ENCODE data around the gene ZNF700. TPM values are rescaled to one million over a fixed set of nuclear protein-coding genes. Genes with fewer than 3 reads are reported as not detected.
A peak's percentile ranks its signal among the peaks of the same experiment; 100 is the strongest.
"Not testable (repeated sequence)": the region's sequence is repeated elsewhere in the genome, so short reads cannot be mapped to it uniquely, and the experiment has no call there.

The ZNF700 gene
- 10 to 100 TPM; 13.4 to 17.1 TPM for total RNA-seq

DNA sequence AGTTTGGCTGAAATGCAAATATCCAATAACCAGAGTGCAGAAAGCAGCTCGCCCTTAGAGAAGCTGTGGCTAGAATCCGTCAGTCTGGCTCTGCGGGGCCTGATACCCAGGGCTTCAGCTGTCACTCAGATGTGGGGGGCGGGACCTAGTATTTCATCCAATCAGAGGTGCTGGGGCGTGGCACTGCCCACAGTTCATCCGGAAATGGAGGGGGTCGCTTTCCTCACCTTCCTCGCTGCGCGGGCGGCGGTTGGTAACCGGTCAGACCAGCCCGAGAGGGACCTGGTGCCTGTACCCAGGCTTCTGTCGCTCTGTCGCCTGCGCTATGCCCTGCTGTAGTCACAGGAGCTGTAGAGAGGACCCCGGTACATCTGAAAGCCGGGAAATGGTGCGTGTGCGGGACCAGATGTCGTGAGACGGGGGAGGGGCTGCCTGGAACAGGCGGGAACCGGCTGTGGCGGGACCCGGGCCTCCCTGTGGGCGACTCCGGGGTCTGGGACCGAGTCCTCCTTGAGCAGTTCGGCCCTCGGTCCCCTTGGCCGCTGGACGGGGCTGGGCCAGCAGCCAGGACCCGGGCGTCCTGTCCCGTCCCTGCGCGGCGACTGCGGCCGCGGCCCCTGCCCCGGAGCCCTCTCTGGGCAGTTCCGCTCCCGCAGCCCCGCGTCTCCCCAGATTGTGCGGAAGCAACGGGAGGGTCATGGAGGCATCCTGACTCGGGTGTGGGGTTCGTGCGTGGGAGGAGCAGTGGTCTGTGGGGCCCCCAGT lies at the start of gene ZNF700:
ZNF700 (plus strand) TSS at position 222 of the 765 bp plus-strand sequence; CDS start at position 326, 104 bp downstream.
- no peaks in the 10 kb centered on the region for H3K9me3 ChIP-seq
- peak within 1 kb of the TSS; percentile 97 for H3K4me3 ChIP-seq
- H3K27me3 ChIP-seq, result no peaks in the 10 kb centered on the region
- peak within 1 kb of the TSS; percentile 94 to 95 for H3K9ac ChIP-seq (ENCODE audit: low read depth in 2 of 2, low read length in 2 of 2)
- intact Hi-C loops (cut with DNase I), result loop anchor here (2.0 to 5.0 kb wide), 2 partner anchors 64 to 217 kb away; partner anchors contain the start of gene ZNF20
- no peaks in the 10 kb centered on the region for H3K4me1 ChIP-seq
- DNase-seq, result peak; percentile 99
- no peak for TF ChIP-seq CTCF (IDR thresholded peaks at IDR 0.05)
- peak within 1 kb of the TSS; percentile 99 for H3K27ac ChIP-seq
- no peaks in the 10 kb centered on the region for H3K36me3 ChIP-seq

DNA sequence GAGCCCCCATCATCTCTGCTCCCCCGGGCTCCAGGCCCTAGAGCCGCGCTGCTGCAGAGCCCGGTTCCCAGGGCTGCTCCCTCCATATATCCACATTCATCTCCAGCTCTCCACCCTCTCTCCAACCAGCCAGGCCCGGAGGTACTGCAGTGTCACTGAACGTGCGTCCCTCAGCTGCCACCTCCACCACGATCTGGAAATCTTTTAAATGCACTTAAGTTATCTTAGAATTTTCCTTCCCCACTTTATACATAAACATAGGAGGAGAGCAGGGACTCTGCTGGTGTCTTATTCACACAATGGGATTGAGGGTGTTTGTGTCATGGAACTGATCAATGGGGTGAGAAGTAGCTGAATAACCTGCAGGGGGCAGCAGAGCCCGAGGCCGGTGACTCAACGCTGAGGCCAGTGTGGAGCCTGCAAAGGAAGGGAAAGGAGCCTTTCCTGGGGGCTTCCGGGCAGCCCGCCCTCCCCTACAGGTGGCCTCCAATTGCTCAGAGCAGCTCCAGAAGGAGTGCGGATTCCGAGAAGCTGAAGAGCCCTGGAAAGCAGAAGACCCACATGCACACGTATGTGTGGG lies 45.1 kb upstream of the ZNF700 start:
- not testable (repeated sequence) for H3K36me3 ChIP-seq; H3K4me1 ChIP-seq; H3K27me3 ChIP-seq; H3K4me3 ChIP-seq; H3K9me3 ChIP-seq; H3K27ac ChIP-seq; H3K9ac ChIP-seq (ENCODE audit: low read depth in 2 of 2, low read length in 2 of 2)
- intact Hi-C loops (cut with DNase I), result loop anchor here (2.0 kb wide), 2 partner anchors 109 to 261 kb away; partner anchors contain the start of gene ZNF20
- TF ChIP-seq CTCF (IDR thresholded peaks at IDR 0.05), result peak; percentile 27
- peak; percentile 48 for DNase-seq

GRCh38 chr19:11880598-11880997 lies 44.3 kb upstream of the ZNF700 start:
- Histone ChIP-seq H3K4me1 (no peaks in the 10 kb centered on the region), H3K27me3 (no peaks in the 10 kb centered on the region), H3K9ac (ENCODE audit: low read depth in 2 of 2, low read length in 2 of 2) (no peak overlapping the region), H3K9me3 (no peaks in the 10 kb centered on the region), H3K36me3 (no peaks in the 10 kb centered on the region), H3K27ac (no peak overlapping the region), H3K4me3 (no peak overlapping the region)
- intact Hi-C loops (cut with DNase I), result loop anchor here (2.0 kb wide), 2 partner anchors 108 to 260 kb away; partner anchors contain the start of gene ZNF20
- DNase-seq, result no peak
- no peak for TF ChIP-seq CTCF (IDR thresholded peaks at IDR 0.05)

- TF ChIP-seq CTCF (IDR thresholded peaks at IDR 0.05), result peak; percentile 62
- no peaks in the 10 kb centered on the region for H3K9me3 ChIP-seq
- no peaks in the 10 kb centered on the region for H3K4me1 ChIP-seq
- H3K9ac ChIP-seq (ENCODE audit: low read depth in 2 of 2, low read length in 2 of 2), result no peak overlapping the region
- H3K36me3 ChIP-seq, result no peaks in the 10 kb centered on the region
- H3K4me3 ChIP-seq, result no peak overlapping the region
- H3K27me3 ChIP-seq, result no peaks in the 10 kb centered on the region
- intact Hi-C loops (cut with DNase I), result loop anchor here (2.0 kb wide), 2 partner anchors 108 to 260 kb away; partner anchors contain the start of gene ZNF20
- DNase-seq, result peak; percentile 76
- no peak overlapping the region for H3K27ac ChIP-seq
These were observed 43.6 kb upstream of the ZNF700 start for GRCh38 chr19:11881151-11881800.

DNA sequence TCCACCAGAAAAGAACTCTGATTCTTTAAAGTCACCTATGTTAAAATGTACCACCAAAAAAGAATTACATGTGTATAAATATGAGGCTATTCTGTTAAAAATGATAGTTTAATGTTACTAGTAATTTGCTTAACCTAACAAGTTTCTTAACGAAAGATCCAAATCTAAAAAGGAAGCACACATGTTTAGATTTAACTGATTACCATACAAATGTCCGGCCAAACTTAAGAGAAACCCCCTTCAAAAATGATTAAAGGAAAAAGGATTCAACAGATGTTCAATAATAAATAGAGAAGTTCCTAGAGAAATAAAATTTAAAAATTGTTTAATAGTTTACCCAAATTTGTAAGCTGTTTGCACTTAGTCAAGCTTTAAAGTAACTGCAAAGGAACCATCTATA lies 42.3 kb upstream of the ZNF700 start:
- intact Hi-C loops (cut with DNase I), result no loop called here
- no peak for TF ChIP-seq CTCF (IDR thresholded peaks at IDR 0.05)
- Histone ChIP-seq H3K4me1 (no peaks in the 10 kb centered on the region), H3K27ac (no peak overlapping the region), H3K9ac (ENCODE audit: low read depth in 2 of 2, low read length in 2 of 2) (no peak overlapping the region), H3K36me3 (no peaks in the 10 kb centered on the region), H3K9me3 (no peaks in the 10 kb centered on the region), H3K27me3 (no peaks in the 10 kb centered on the region), H3K4me3 (no peak overlapping the region)
- no peak for DNase-seq

All from colonic mucosa (tissue), 4 donors.